ENCODE results near the gene ADSS1.

The ADSS1 gene

GRCh38 chr14:104766256-104766862 lies 42.3 kb downstream of the ADSS1 start:
- in situ Hi-C loops (cut with MboI; ENCODE audit: low sequenced_read_pairs): no loop called here

- in situ Hi-C loops (cut with MboI; ENCODE audit: low sequenced_read_pairs): no loop called here
These were observed 43.0 kb downstream of the ADSS1 start for GRCh38 chr14:104766863-104767633.

- in situ Hi-C loops (cut with MboI; ENCODE audit: low sequenced_read_pairs): no loop called here
These were observed 43.5 kb downstream of the ADSS1 start for GRCh38 chr14:104767634-104767918.

GRCh38 chr14:104768437-104769323 lies 44.7 kb downstream of the ADSS1 start:
- in situ Hi-C loops (cut with MboI; ENCODE audit: low sequenced_read_pairs): no loop called here

- in situ Hi-C loops (cut with MboI; ENCODE audit: low sequenced_read_pairs): loop anchor here (5.0 kb wide), 1 partner anchor 53 kb away; no protein-coding TSS in a partner anchor
These were observed 45.5 kb downstream of the ADSS1 start for GRCh38 chr14:104769324-104770071.

GRCh38 chr14:104770072-104770579 lies 46.1 kb downstream of the ADSS1 start:
- in situ Hi-C loops (cut with MboI; ENCODE audit: low sequenced_read_pairs): loop anchor here (5.0 kb wide), 1 partner anchor 52 kb away; no protein-coding TSS in a partner anchor

- in situ Hi-C loops (cut with MboI; ENCODE audit: low sequenced_read_pairs): loop anchor here (5.0 kb wide), 1 partner anchor 51 kb away; no protein-coding TSS in a partner anchor
These were observed 46.8 kb downstream of the ADSS1 start for GRCh38 chr14:104770851-104771272.

- in situ Hi-C loops (cut with MboI; ENCODE audit: low sequenced_read_pairs): loop anchor here (5.0 kb wide), 1 partner anchor 51 kb away; no protein-coding TSS in a partner anchor
These were observed 47.3 kb downstream of the ADSS1 start for GRCh38 chr14:104771374-104771773.

GRCh38 chr14:104771918-104772706 lies 48.1 kb downstream of the ADSS1 start:
- in situ Hi-C loops (cut with MboI; ENCODE audit: low sequenced_read_pairs): loop anchor here (5.0 kb wide), 1 partner anchor 50 kb away; no protein-coding TSS in a partner anchor

GRCh38 chr14:104772707-104773504 lies 48.9 kb downstream of the ADSS1 start:
- in situ Hi-C loops (cut with MboI; ENCODE audit: low sequenced_read_pairs): loop anchor here (5.0 kb wide), 1 partner anchor 49 kb away; no protein-coding TSS in a partner anchor

GRCh38 chr14:104773505-104774452 lies 49.8 kb downstream of the ADSS1 start:
- in situ Hi-C loops (cut with MboI; ENCODE audit: low sequenced_read_pairs): loop anchor here (5.0 kb wide), 1 partner anchor 49 kb away; no protein-coding TSS in a partner anchor

GRCh38 chr14:104774453-104775072 lies 50.5 kb downstream of the ADSS1 start:
- in situ Hi-C loops (cut with MboI; ENCODE audit: low sequenced_read_pairs): loop anchor here (5.0 kb wide), 1 partner anchor 48 kb away; no protein-coding TSS in a partner anchor

GRCh38 chr14:104775073-104775489 lies 51.1 kb downstream of the ADSS1 start:
- in situ Hi-C loops (cut with MboI; ENCODE audit: low sequenced_read_pairs): no loop called here

GRCh38 chr14:104776481-104776880 lies 52.5 kb downstream of the ADSS1 start:
- in situ Hi-C loops (cut with MboI; ENCODE audit: low sequenced_read_pairs): no loop called here

- in situ Hi-C loops (cut with MboI; ENCODE audit: low sequenced_read_pairs): no loop called here
These were observed 53.2 kb downstream of the ADSS1 start for GRCh38 chr14:104776961-104777807.

GRCh38 chr14:104777808-104778249 lies 53.8 kb downstream of the ADSS1 start:
- in situ Hi-C loops (cut with MboI; ENCODE audit: low sequenced_read_pairs): no loop called here
